ENCODE data around the gene PRR3.
A peak's percentile ranks its signal among the peaks of the same experiment; 100 is the strongest.

Gene PRR3

GRCh38 chr6:30570263-30570662 lies 13.2 kb downstream of the PRR3 start:
- DNase-seq (ENCODE audit: low read depth in 1 of 2, low spot score in 1 of 2) = no peak

GRCh38 chr6:30570740-30571074 lies 13.6 kb downstream of the PRR3 start:
- no peak for DNase-seq (ENCODE audit: low read depth in 1 of 2, low spot score in 1 of 2)

- DNase-seq (ENCODE audit: low read depth in 1 of 2, low spot score in 1 of 2) = peak; percentile 99
Observed at GRCh38 chr6:30571075-30571761, 14.1 kb downstream of the PRR3 start, which contains the start of gene ABCF1. TSS of gene ABCF1 (plus strand) at chr6:30571442. CDS start at chr6:30571488, 46 bp downstream.

- DNase-seq (ENCODE audit: low read depth in 1 of 2, low spot score in 1 of 2) = no peak
Observed at GRCh38 chr6:30571762-30572082, 14.6 kb downstream of the PRR3 start.

GRCh38 chr6:30572148-30572547 lies 15.1 kb downstream of the PRR3 start:
- no peak for DNase-seq (ENCODE audit: low read depth in 1 of 2, low spot score in 1 of 2)

- no peak for DNase-seq (ENCODE audit: low read depth in 1 of 2, low spot score in 1 of 2)
Observed at GRCh38 chr6:30573113-30573512, 16.0 kb downstream of the PRR3 start.

GRCh38 chr6:30578051-30578450 lies 21.0 kb downstream of the PRR3 start:
- no peak for DNase-seq (ENCODE audit: low read depth in 1 of 2, low spot score in 1 of 2)

- no peak for DNase-seq (ENCODE audit: low read depth in 1 of 2, low spot score in 1 of 2)
Observed at GRCh38 chr6:30583921-30584320, 26.8 kb downstream of the PRR3 start.

GRCh38 chr6:30589754-30590358 lies 32.8 kb downstream of the PRR3 start:
- DNase-seq (ENCODE audit: low read depth in 1 of 2, low spot score in 1 of 2) = no peak

GRCh38 chr6:30590509-30590908 lies 33.4 kb downstream of the PRR3 start:
- no peak for DNase-seq (ENCODE audit: low read depth in 1 of 2, low spot score in 1 of 2)

- no peak for DNase-seq (ENCODE audit: low read depth in 1 of 2, low spot score in 1 of 2)
Observed at GRCh38 chr6:30591008-30591407, 33.9 kb downstream of the PRR3 start.

- DNase-seq (ENCODE audit: low read depth in 1 of 2, low spot score in 1 of 2) = no peak
Observed at GRCh38 chr6:30592287-30592686, 35.2 kb downstream of the PRR3 start.

- DNase-seq (ENCODE audit: low read depth in 1 of 2, low spot score in 1 of 2) = peak; percentile 65 to 72
Observed at GRCh38 chr6:30597315-30598144, 40.4 kb downstream of the PRR3 start.

- no peak for DNase-seq (ENCODE audit: low read depth in 1 of 2, low spot score in 1 of 2)
Observed at GRCh38 chr6:30598912-30599624, 42.0 kb downstream of the PRR3 start.

- DNase-seq (ENCODE audit: low read depth in 1 of 2, low spot score in 1 of 2) = no peak
Observed at GRCh38 chr6:30599625-30600324, 42.7 kb downstream of the PRR3 start.

GRCh38 chr6:30600451-30600961 lies 43.4 kb downstream of the PRR3 start:
- DNase-seq (ENCODE audit: low read depth in 1 of 2, low spot score in 1 of 2) = no peak

- no peak for DNase-seq (ENCODE audit: low read depth in 1 of 2, low spot score in 1 of 2)
Observed at GRCh38 chr6:30601436-30601814, 44.3 kb downstream of the PRR3 start.

- DNase-seq (ENCODE audit: low read depth in 1 of 2, low spot score in 1 of 2) = no peak
Observed at GRCh38 chr6:30601815-30602641, 44.9 kb downstream of the PRR3 start.

- DNase-seq (ENCODE audit: low read depth in 1 of 2, low spot score in 1 of 2) = no peak
Observed at GRCh38 chr6:30603961-30604360, 46.9 kb downstream of the PRR3 start.

- no peak for DNase-seq (ENCODE audit: low read depth in 1 of 2, low spot score in 1 of 2)
Observed at GRCh38 chr6:30610065-30610464, 53.0 kb downstream of the PRR3 start.
